Stimulated activated CD8-positive, alpha-beta memory T cell treated with anti-CD3 and anti-CD28 coated beads, Interleukin-15, amount 100 ng/mL, for 24 hours (primary cell): ENCODE measurements around the gene GRM2.

Experiments
- DNase-seq: peaks from one replicate; pipeline ENCODE4 v3.0.0-alpha.2; 2020; ENCODE audit warnings: low read depth

The GRM2 gene

GRCh38 chr3:51680663-51681230 lies 26.1 kb upstream of the GRM2 start:
- no peak for DNase-seq

DNA sequence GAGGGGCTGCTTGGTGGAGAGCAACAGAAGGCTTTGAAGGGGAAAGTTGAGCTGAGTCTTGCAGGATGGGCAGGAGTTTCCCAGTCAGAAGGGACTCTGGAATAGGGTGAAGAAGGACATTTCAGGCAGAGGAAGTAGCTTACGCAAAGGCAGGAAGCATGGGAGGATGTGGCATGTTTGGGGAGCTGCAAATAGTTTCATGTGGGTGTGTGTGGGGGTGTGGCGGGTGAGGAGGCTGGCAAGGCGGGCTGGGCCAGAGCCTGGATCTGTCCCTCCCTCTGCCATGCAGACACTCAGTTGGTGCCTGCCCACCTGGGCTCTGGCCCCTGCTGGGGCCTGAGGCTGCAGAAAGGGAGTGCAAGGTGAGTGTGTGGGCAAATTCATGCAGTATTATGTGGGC lies 25.4 kb upstream of the GRM2 start:
- no peak for DNase-seq

DNA sequence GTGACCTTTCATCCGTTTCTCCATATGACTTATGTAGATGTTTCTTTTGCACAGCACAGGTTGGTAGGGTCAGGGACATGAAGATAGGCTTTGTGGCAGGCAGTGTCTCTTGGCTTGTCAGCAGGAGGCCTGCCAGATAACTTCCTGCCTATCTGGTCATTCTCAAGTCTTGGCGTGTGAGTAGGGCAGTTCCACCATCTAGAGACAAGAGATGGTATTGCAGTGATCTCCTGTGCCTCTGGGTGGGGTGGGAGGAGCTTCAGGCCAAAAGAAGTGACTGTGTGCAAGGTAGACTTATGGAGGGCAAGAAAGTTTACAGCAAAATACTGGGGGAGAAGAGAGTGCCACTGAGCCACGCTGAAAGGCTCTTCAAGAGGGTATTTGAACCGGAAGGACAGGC lies 24.8 kb upstream of the GRM2 start:
- no peak for DNase-seq

- no peak for DNase-seq
Observed at GRCh38 chr3:51682526-51682925, 24.3 kb upstream of the GRM2 start.

DNA sequence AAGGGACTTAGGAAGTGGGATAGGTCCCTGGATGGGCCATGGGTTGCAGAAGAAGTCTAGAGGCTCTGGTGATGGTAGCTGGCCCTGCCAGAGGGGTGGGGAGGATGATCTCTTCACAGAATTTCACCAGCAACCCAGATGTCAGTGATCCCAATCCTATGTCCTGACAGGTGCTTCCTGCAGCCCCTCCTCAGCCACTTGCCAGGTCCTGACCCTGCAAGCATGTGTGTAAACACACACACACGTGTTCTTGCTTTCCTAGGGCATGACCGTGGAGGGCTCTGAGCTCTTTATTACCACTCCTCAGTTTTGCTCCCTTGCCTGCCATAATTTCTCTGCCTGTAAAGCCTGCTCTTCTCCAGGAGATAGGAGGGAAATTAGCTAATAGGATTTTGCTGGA lies 23.3 kb upstream of the GRM2 start:
- no peak for DNase-seq

GRCh38 chr3:51684971-51685751 lies 21.7 kb upstream of the GRM2 start:
- DNase-seq = no peak

GRCh38 chr3:51686056-51686455 lies 20.8 kb upstream of the GRM2 start:
- DNase-seq = no peak

- peak; percentile 49 for DNase-seq
Observed at GRCh38 chr3:51686512-51687215, 20.2 kb upstream of the GRM2 start.

- DNase-seq = no peak
Observed at GRCh38 chr3:51687431-51688205, 19.2 kb upstream of the GRM2 start.

GRCh38 chr3:51688206-51688600 lies 18.7 kb upstream of the GRM2 start:
- DNase-seq = no peak

- no peak for DNase-seq
Observed at GRCh38 chr3:51691021-51691420, 15.8 kb upstream of the GRM2 start.

GRCh38 chr3:51691949-51692348 lies 14.9 kb upstream of the GRM2 start:
- DNase-seq = no peak

DNA sequence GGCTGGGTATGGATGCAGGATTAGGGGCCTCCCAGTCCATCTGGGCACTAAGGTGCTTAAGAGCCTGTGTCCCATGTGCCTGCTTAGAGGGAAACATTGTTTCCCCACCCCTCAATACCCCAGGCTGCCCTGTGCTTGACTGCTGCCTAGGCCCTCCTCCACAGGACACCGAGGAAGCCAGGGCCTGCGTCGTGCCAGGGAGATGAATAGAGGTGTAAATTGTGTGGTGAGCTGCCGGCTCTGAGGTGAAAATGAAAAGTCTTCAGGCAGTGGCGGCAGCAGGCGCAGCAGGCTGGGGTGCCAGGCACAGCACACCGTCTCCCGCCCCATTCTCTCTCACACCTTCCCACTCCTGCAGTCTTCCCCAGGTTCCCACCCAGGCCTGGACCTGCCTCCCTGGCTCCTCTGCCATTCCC lies 13.9 kb upstream of the GRM2 start:
- DNase-seq = no peak

DNA sequence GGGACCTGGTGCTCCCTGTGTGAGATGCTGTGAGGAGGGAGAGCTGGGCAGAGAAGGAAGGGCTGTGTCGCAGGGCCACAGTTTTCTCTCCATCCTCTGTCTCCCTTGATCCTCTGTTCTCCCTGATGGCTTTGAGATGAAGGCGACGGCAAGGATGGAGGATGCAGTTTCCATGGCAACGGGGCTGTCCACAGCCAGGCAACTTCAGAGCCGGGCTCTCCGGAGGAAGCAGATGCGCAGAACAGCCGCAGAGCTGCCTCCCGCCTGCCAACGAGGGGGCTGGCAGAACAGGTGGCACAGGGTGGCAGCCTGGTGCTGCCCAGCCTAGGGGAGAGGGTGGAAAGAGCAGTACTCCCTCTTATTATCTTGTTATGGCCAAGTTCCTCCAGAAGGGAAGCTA lies 9.9 kb upstream of the GRM2 start:
- DNase-seq = no peak

GRCh38 chr3:51698209-51698608 lies 8.7 kb upstream of the GRM2 start:
- no peak for DNase-seq

GRCh38 chr3:51700403-51700802 lies 6.5 kb upstream of the GRM2 start:
- no peak for DNase-seq

DNA sequence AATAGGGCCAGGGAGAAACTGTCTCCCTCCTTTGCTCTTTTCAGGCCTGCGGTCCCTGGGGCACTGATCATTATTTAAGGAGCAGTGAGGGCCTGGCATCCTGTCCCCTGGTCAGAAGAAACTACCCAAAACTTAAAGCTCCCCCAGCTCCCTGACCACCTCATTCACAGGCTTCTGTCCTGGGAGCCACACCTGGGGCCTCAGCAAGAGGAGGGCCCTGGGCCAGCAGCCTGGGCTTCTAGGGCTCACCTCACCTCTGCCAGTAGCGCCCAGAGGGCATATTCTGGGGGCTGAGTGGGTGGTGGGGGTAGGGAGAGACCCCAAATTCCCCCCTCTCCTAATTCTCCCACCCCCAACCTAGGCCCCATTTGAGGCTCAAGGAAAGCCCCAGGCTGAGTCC lies 4.7 kb upstream of the GRM2 start:
- DNase-seq = no peak

DNA sequence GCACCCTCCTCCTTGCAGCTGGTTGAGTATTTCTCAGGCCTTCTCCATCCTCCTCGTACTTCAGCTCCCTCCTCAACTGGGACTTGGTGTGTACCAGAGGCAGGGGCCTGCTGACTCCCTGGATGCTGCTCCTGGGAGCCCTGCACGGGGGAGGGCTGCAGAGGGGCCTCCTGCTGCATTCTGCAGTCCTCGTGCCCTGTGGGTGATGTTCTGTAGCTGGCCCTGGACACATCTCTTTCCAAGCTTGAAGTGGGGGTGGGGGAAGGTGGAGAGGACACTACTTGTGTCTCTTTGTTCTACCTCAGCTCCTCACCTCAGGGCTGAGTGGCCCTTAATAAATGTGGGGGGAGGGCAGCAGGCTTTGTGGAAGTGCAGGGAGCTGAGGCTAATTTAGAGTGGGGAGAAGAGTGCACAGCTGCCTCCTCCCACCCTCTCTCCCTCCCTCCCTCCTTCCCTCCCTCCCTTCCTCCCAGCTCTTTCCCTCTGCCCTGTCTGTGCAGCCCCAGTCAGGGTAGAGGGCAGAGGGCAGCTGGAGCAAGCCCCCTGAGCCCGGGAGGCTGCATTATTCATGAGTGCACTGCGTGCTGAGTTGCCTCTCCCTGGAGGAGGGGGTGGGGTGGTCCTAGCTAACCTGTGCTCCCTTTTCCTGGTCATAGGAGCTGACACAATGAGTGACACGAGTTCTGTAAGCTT lies 3.7 kb upstream of the GRM2 start:
- no peak for DNase-seq

DNA sequence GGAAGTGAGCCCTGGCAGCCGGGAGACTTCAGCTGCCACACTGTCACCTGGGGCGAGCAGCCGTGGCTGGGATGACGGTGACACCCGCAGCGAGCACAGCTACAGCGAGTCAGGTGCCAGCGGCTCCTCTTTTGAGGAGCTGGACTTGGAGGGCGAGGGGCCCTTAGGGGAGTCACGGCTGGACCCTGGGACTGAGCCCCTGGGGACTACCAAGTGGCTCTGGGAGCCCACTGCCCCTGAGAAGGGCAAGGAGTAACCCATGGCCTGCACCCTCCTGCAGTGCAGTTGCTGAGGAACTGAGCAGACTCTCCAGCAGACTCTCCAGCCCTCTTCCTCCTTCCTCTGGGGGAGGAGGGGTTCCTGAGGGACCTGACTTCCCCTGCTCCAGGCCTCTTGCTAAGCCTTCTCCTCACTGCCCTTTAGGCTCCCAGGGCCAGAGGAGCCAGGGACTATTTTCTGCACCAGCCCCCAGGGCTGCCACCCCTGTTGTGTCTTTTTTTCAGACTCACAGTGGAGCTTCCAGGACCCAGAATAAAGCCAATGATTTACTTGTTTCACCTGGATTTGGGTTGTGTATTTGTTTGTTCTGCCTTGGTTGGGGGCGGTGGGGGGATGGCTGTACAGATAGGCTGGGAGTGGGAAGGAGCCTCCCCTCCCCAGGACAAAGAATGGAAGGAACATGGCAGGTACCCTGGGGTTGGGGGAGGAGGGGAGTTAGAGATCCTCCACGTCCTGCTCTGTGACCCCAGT lies 2.9 kb upstream of the GRM2 start:
- DNase-seq = no peak

DNA sequence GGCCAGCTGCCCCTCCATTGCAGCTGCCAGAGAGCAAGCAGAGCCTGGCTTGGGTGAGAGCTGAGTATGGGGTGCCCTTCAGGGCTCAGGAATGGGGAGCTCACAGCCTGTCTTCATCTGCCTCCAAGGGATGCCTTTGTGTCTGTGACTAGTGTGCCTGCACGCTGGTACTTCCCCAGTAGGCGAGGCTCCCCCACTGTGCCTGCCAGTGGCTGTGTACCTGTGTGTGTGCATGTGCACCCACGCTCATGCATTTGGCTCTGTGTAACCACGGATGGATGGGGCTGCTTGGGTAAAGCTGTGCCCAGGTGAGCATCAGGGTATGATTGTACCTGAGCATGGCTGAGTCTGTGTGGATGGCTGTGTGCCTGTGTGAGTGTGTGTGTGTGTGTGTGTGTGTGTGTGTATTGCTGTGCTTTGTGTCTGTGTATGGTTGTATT lies 2.3 kb upstream of the GRM2 start:
- DNase-seq = no peak
